ENCODE data around the gene CNTLN. TPM values are rescaled to one million over a fixed set of nuclear protein-coding genes. Genes with fewer than 3 reads are reported as not detected.
"Not testable (repeated sequence)": the region's sequence is repeated elsewhere in the genome, so short reads cannot be mapped to it uniquely, and the experiment has no call there.

The CNTLN gene
- total RNA-seq, 2 experiments from 2014 or later = 1.5 to 1.9 TPM

GRCh38 chr9:17216646-17217045 is 81.8 kb downstream of the CNTLN start:
- Mint-ChIP-seq H3K9me3 (no peaks in the 10 kb centered on the region), H3K4me1 (no peaks in the 10 kb centered on the region)

GRCh38 chr9:17217272-17217671 is 82.4 kb downstream of the CNTLN start:
- no peaks in the 10 kb centered on the region for H3K36me3 Mint-ChIP-seq (ENCODE audit: low read depth)
- H3K9me3 Mint-ChIP-seq = no peaks in the 10 kb centered on the region
- H3K4me1 Mint-ChIP-seq = no peaks in the 10 kb centered on the region
- H3K4me3 Mint-ChIP-seq = no peak overlapping the region
- POLR2A ChIA-PET = no interaction called here
- CTCF ChIA-PET = interaction anchor here (0.5 kb wide), 1 partner anchor 789 kb away, joined by 4 read pairs; no protein-coding TSS in a partner anchor
- no peak overlapping the region for H3K27ac Mint-ChIP-seq
- DNase-seq = no peak
- H3K27me3 Mint-ChIP-seq = no peaks in the 10 kb centered on the region

More at GRCh38 chr9:17216646-17217045, 81.8 kb downstream of the CNTLN start:
- ChIA-PET POLR2A (no interaction called here), CTCF (interaction anchor here (0.5 kb wide), 1 partner anchor 790 kb away, joined by 4 read pairs; no protein-coding TSS in a partner anchor)
- H3K36me3 Mint-ChIP-seq (ENCODE audit: low read depth) = no peaks in the 10 kb centered on the region
- H3K27ac Mint-ChIP-seq = no peak overlapping the region
- no peaks in the 10 kb centered on the region for H3K27me3 Mint-ChIP-seq
- no peak for DNase-seq
- no peak overlapping the region for H3K4me3 Mint-ChIP-seq

GRCh38 chr9:17219261-17219660 is 84.4 kb downstream of the CNTLN start:
- H3K4me3 Mint-ChIP-seq = no peak overlapping the region
- no peaks in the 10 kb centered on the region for H3K36me3 Mint-ChIP-seq (ENCODE audit: low read depth)
- DNase-seq = no peak
- ChIA-PET CTCF (no interaction called here), POLR2A (no interaction called here)
- H3K9me3 Mint-ChIP-seq = no peaks in the 10 kb centered on the region
- no peaks in the 10 kb centered on the region for H3K4me1 Mint-ChIP-seq
- H3K27ac Mint-ChIP-seq = no peak overlapping the region
- H3K27me3 Mint-ChIP-seq = no peaks in the 10 kb centered on the region

GRCh38 chr9:17222932-17223331 is 88.1 kb downstream of the CNTLN start:
- ChIA-PET CTCF (no interaction called here), POLR2A (no interaction called here)
- no peaks in the 10 kb centered on the region for H3K9me3 Mint-ChIP-seq
- H3K36me3 Mint-ChIP-seq (ENCODE audit: low read depth) = no peaks in the 10 kb centered on the region
- no peak for DNase-seq
- no peak overlapping the region for H3K4me3 Mint-ChIP-seq
- no peaks in the 10 kb centered on the region for H3K4me1 Mint-ChIP-seq
- no peaks in the 10 kb centered on the region for H3K27me3 Mint-ChIP-seq
- H3K27ac Mint-ChIP-seq = no peak overlapping the region

- POLR2A ChIA-PET = no interaction called here
- CTCF ChIA-PET = no interaction called here
- Mint-ChIP-seq H3K27me3 (no peaks in the 10 kb centered on the region), H3K4me1 (no peaks in the 10 kb centered on the region), H3K36me3 (ENCODE audit: low read depth) (no peaks in the 10 kb centered on the region), H3K4me3 (no peak overlapping the region), H3K9me3 (no peaks in the 10 kb centered on the region), H3K27ac (no peak overlapping the region)
- no peak for DNase-seq
Measured at GRCh38 chr9:17225407-17225806, 90.6 kb downstream of the CNTLN start.

GRCh38 chr9:17229945-17230560 is 95.2 kb downstream of the CNTLN start:
- H3K4me3 Mint-ChIP-seq = no peak overlapping the region
- ChIA-PET CTCF (no interaction called here), POLR2A (no interaction called here)
- H3K27ac Mint-ChIP-seq = no peak overlapping the region
- H3K9me3 Mint-ChIP-seq = peaks cover 2% of the 10 kb centered on the region
- H3K27me3 Mint-ChIP-seq = no peaks in the 10 kb centered on the region
- no peak for DNase-seq
- no peaks in the 10 kb centered on the region for H3K36me3 Mint-ChIP-seq (ENCODE audit: low read depth)
- no peaks in the 10 kb centered on the region for H3K4me1 Mint-ChIP-seq

- H3K9me3 Mint-ChIP-seq = peaks cover 2% of the 10 kb centered on the region
- CTCF ChIA-PET = no interaction called here
- no peak for DNase-seq
- H3K27ac Mint-ChIP-seq = no peak overlapping the region
- POLR2A ChIA-PET = no interaction called here
- H3K4me3 Mint-ChIP-seq = no peak overlapping the region
- H3K27me3 Mint-ChIP-seq = no peaks in the 10 kb centered on the region
- H3K36me3 Mint-ChIP-seq (ENCODE audit: low read depth) = no peaks in the 10 kb centered on the region
- H3K4me1 Mint-ChIP-seq = no peaks in the 10 kb centered on the region
Measured at GRCh38 chr9:17230646-17231045, 95.8 kb downstream of the CNTLN start.

GRCh38 chr9:17236147-17236546 is 101.3 kb downstream of the CNTLN start:
- ChIA-PET CTCF (interaction anchor here (0.6 kb wide), 1 partner anchor 19 kb away, joined by 3 read pairs; no protein-coding TSS in a partner anchor), POLR2A (no interaction called here)
- H3K27ac Mint-ChIP-seq = no peak overlapping the region
- H3K4me3 Mint-ChIP-seq = no peak overlapping the region
- H3K9me3 Mint-ChIP-seq = peaks cover 2% of the 10 kb centered on the region
- no peaks in the 10 kb centered on the region for H3K36me3 Mint-ChIP-seq (ENCODE audit: low read depth)
- no peaks in the 10 kb centered on the region for H3K4me1 Mint-ChIP-seq
- no peak for DNase-seq
- H3K27me3 Mint-ChIP-seq = no peaks in the 10 kb centered on the region

- no peak for DNase-seq
- H3K27me3 Mint-ChIP-seq = no peaks in the 10 kb centered on the region
- ChIA-PET POLR2A (no interaction called here), CTCF (no interaction called here)
- no peak overlapping the region for H3K27ac Mint-ChIP-seq
- no peak overlapping the region for H3K4me3 Mint-ChIP-seq
- H3K4me1 Mint-ChIP-seq = no peaks in the 10 kb centered on the region
- peaks cover 20% of the 10 kb centered on the region for H3K9me3 Mint-ChIP-seq
- no peaks in the 10 kb centered on the region for H3K36me3 Mint-ChIP-seq (ENCODE audit: low read depth)
Measured at GRCh38 chr9:17246770-17247169, 111.9 kb downstream of the CNTLN start.

GRCh38 chr9:17251100-17251499 is 116.3 kb downstream of the CNTLN start:
- Mint-ChIP-seq H3K27ac (no peak overlapping the region), H3K4me1 (no peaks in the 10 kb centered on the region), H3K27me3 (no peaks in the 10 kb centered on the region), H3K36me3 (ENCODE audit: low read depth) (no peaks in the 10 kb centered on the region), H3K9me3 (peaks cover 25% of the 10 kb centered on the region), H3K4me3 (no peak overlapping the region)
- POLR2A ChIA-PET = no interaction called here
- no peak for DNase-seq
- CTCF ChIA-PET = no interaction called here

GRCh38 chr9:17268531-17269188 is 133.8 kb downstream of the CNTLN start:
- H3K27ac Mint-ChIP-seq; POLR2A ChIA-PET; H3K9me3 Mint-ChIP-seq; H3K36me3 Mint-ChIP-seq (ENCODE audit: low read depth); DNase-seq; H3K27me3 Mint-ChIP-seq; CTCF ChIA-PET; H3K4me1 Mint-ChIP-seq; H3K4me3 Mint-ChIP-seq: not testable (repeated sequence)

GRCh38 chr9:17269799-17270198 is 135.0 kb downstream of the CNTLN start:
- no peak overlapping the region for H3K27ac Mint-ChIP-seq
- no peaks in the 10 kb centered on the region for H3K36me3 Mint-ChIP-seq (ENCODE audit: low read depth)
- CTCF ChIA-PET = no interaction called here
- H3K4me3 Mint-ChIP-seq = no peak overlapping the region
- H3K4me1 Mint-ChIP-seq = no peaks in the 10 kb centered on the region
- POLR2A ChIA-PET = no interaction called here
- H3K9me3 Mint-ChIP-seq = peaks cover 4% of the 10 kb centered on the region
- H3K27me3 Mint-ChIP-seq = no peaks in the 10 kb centered on the region
- no peak for DNase-seq

GRCh38 chr9:17272536-17272935 is 137.7 kb downstream of the CNTLN start:
- no peak for DNase-seq
- H3K9me3 Mint-ChIP-seq = no peaks in the 10 kb centered on the region
- no peak overlapping the region for H3K27ac Mint-ChIP-seq
- no peaks in the 10 kb centered on the region for H3K27me3 Mint-ChIP-seq
- no peak overlapping the region for H3K4me3 Mint-ChIP-seq
- POLR2A ChIA-PET = no interaction called here
- no peaks in the 10 kb centered on the region for H3K4me1 Mint-ChIP-seq
- CTCF ChIA-PET = no interaction called here
- H3K36me3 Mint-ChIP-seq (ENCODE audit: low read depth) = no peaks in the 10 kb centered on the region

All from activated CD4-positive, alpha-beta T cell treated with anti-CD3 and anti-CD28 coated beads, Interleukin-2, amount 10 ng/mL, durations not matched to agents 7 days and 5 days (primary cell).